Measurements from ENCODE around the gene DLG2.

DNA sequence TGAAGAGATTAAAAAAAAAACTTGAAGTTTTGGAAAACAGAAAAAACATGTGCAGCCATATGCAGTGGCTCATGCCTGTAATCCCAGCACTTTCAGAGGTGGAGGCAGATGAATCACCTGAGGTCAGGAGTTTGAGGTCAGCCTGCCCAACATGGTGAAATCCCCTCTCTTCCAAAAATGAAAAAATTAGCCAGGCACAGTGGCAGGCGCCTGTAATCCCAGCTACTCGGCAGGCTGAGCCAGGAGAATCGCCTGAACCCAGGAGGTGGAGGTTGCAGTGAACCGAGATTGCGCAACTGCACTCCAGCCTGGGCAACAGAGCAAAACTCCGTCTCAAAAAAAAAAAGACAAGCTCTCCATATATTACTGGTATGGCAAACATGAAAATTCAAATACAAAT, 7.6 kb downstream of the DLG2 start:
- TF ChIP-seq, protein P1, sequence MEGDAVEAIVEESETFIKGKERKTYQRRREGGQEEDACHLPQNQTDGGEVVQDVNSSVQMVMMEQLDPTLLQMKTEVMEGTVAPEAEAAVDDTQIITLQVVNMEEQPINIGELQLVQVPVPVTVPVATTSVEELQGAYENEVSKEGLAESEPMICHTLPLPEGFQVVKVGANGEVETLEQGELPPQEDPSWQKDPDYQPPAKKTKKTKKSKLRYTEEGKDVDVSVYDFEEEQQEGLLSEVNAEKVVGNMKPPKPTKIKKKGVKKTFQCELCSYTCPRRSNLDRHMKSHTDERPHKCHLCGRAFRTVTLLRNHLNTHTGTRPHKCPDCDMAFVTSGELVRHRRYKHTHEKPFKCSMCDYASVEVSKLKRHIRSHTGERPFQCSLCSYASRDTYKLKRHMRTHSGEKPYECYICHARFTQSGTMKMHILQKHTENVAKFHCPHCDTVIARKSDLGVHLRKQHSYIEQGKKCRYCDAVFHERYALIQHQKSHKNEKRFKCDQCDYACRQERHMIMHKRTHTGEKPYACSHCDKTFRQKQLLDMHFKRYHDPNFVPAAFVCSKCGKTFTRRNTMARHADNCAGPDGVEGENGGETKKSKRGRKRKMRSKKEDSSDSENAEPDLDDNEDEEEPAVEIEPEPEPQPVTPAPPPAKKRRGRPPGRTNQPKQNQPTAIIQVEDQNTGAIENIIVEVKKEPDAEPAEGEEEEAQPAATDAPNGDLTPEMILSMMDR (conservative IDR thresholded peaks at IDR 0.05 in 1 of 2, IDR thresholded peaks at IDR 0.05 in 1 of 2; ENCODE audit: extremely low read depth in 1 of 2, insufficient read depth in 1 of 2, low read depth in 1 of 2, low read length in 2 of 2) = no peak
- TF ChIP-seq EZH2 (IDR thresholded peaks at IDR 0.05; ENCODE audit: borderline replicate concordance, low read length) = no peak
